Kidney tubule cell (primary cell): ENCODE measurements around the gene RHOF.

Experiments used
- DNase-seq: peaks from one replicate; pipeline ENCODE4 v3.0.0-alpha.2; 2018; ENCODE audit warnings: low spot score

Gene RHOF

GRCh38 chr12:121793440-121793837 lies at the start of gene RHOF:
RHOF (minus strand) TSS chr12:121793688; CDS start chr12:121793633, 55 bp downstream.
- peak; percentile 73 for DNase-seq

GRCh38 chr12:121839993-121840761 lies 46.7 kb upstream of the RHOF start:
- DNase-seq, result no peak

- DNase-seq, result peak; percentile 93
Measured at GRCh38 chr12:121839106-121839992, 45.9 kb upstream of the RHOF start.

- DNase-seq, result no peak
Measured at GRCh38 chr12:121838126-121838525, 44.6 kb upstream of the RHOF start.

- no peak for DNase-seq
Measured at GRCh38 chr12:121837680-121838079, 44.2 kb upstream of the RHOF start.

- DNase-seq, result no peak
Measured at GRCh38 chr12:121831571-121832245, 38.2 kb upstream of the RHOF start.

- DNase-seq, result no peak
Measured at GRCh38 chr12:121830588-121831265, 37.2 kb upstream of the RHOF start.

GRCh38 chr12:121830134-121830533 lies 36.6 kb upstream of the RHOF start:
- DNase-seq, result no peak

- DNase-seq, result no peak
Measured at GRCh38 chr12:121829250-121829918, 35.9 kb upstream of the RHOF start.

- no peak for DNase-seq
Measured at GRCh38 chr12:121828826-121829225, 35.3 kb upstream of the RHOF start.

GRCh38 chr12:121828306-121828705 lies 34.8 kb upstream of the RHOF start:
- no peak for DNase-seq

- no peak for DNase-seq
Measured at GRCh38 chr12:121827351-121828099, 34.0 kb upstream of the RHOF start.

- DNase-seq, result no peak
Measured at GRCh38 chr12:121826318-121827150, 33.0 kb upstream of the RHOF start.

GRCh38 chr12:121825041-121825523 lies 31.6 kb upstream of the RHOF start:
- DNase-seq, result no peak

GRCh38 chr12:121823727-121824115 lies 30.2 kb upstream of the RHOF start:
- DNase-seq, result no peak

- no peak for DNase-seq
Measured at GRCh38 chr12:121823101-121823726, 29.7 kb upstream of the RHOF start.

- no peak for DNase-seq
Measured at GRCh38 chr12:121822393-121823100, 29.1 kb upstream of the RHOF start.

GRCh38 chr12:121820056-121820455 lies 26.6 kb upstream of the RHOF start:
- no peak for DNase-seq
